Frontal cortex (tissue), 4 donors: ENCODE results near the gene CWC27. TPM values are rescaled to one million over a fixed set of nuclear protein-coding genes. Genes with fewer than 3 reads are reported as not detected.
"Not testable (repeated sequence)": the region's sequence is repeated elsewhere in the genome, so short reads cannot be mapped to it uniquely, and the experiment has no call there.

Source experiments
- DNase-seq, 2 donors: peaks; one replicate each; pipeline ENCODE4 v3.0.0; 2012; ENCODE audit warnings: low spot score in 2 of 2
- FAIRE-seq: peaks from 2 replicates; lab custom pipeline; 2012; peaks lifted over from hg19 to GRCh38; lab: Jason Lieb, UNC
- total RNA-seq: library from RNA; depleted of rRNA; stranded (reverse); fragments of >200 nt; gene quantifications from one replicate; pipeline ENCODE4 v1.2.3, GENCODE V29; 2014
- donor health status: control.
- donor health status: control.
- donor health status: control.

CWC27 gene
- total RNA-seq, 1 donor from 2014 or later, result 28.1 TPM

- FAIRE-seq (no peak), DNase-seq (no peak)
Measured at GRCh38 chr5:64899838-64900237, 131.1 kb downstream of the CWC27 start.

- no peak for DNase-seq
- no peak for FAIRE-seq
Measured at GRCh38 chr5:64900618-64901017, 131.9 kb downstream of the CWC27 start.

GRCh38 chr5:64907399-64907798, 138.7 kb downstream of the CWC27 start:
- DNase-seq, FAIRE-seq: not testable (repeated sequence)

GRCh38 chr5:64914396-64914795, 145.7 kb downstream of the CWC27 start:
- FAIRE-seq (no peak), DNase-seq (no peak)

- FAIRE-seq (no peak), DNase-seq (no peak)
Measured at GRCh38 chr5:64918083-64918482, 149.4 kb downstream of the CWC27 start.

- FAIRE-seq (no peak), DNase-seq (no peak)
Measured at GRCh38 chr5:64921386-64921785, 152.7 kb downstream of the CWC27 start.

GRCh38 chr5:64923151-64923685, 154.5 kb downstream of the CWC27 start:
- DNase-seq (no peak), FAIRE-seq (no peak)

- DNase-seq, result no peak
- no peak for FAIRE-seq
Measured at GRCh38 chr5:64925123-64925522, 156.4 kb downstream of the CWC27 start.

- FAIRE-seq (no peak), DNase-seq (no peak)
Measured at GRCh38 chr5:64929833-64930232, 161.1 kb downstream of the CWC27 start.

GRCh38 chr5:64930672-64931318, 162.1 kb downstream of the CWC27 start:
- no peak for DNase-seq
- FAIRE-seq, result no peak

- DNase-seq, FAIRE-seq: not testable (repeated sequence)
Measured at GRCh38 chr5:64939422-64939771, 170.7 kb downstream of the CWC27 start.

GRCh38 chr5:64939772-64940510, 171.2 kb downstream of the CWC27 start:
- DNase-seq, result no peak
- no peak for FAIRE-seq

GRCh38 chr5:64942460-64942859, 173.7 kb downstream of the CWC27 start:
- no peak for FAIRE-seq
- no peak for DNase-seq

- no peak for DNase-seq
- FAIRE-seq, result no peak
Measured at GRCh38 chr5:64944868-64945267, 176.1 kb downstream of the CWC27 start.

GRCh38 chr5:64947031-64947430, 178.3 kb downstream of the CWC27 start:
- DNase-seq (no peak), FAIRE-seq (no peak)

- no peak for FAIRE-seq
Measured at GRCh38 chr5:64947801-64948200, 179.1 kb downstream of the CWC27 start.

GRCh38 chr5:64949331-64949730, 180.6 kb downstream of the CWC27 start:
- DNase-seq (no peak), FAIRE-seq (no peak)

More at GRCh38 chr5:64947801-64948200, 179.1 kb downstream of the CWC27 start:
- no peak for DNase-seq

GRCh38 chr5:64952951-64953673, 184.4 kb downstream of the CWC27 start:
- no peak for FAIRE-seq
- no peak for DNase-seq

- no peak for FAIRE-seq
- no peak for DNase-seq
Measured at GRCh38 chr5:64954518-64954917, 185.8 kb downstream of the CWC27 start.

- peak; percentile 88 for FAIRE-seq
- DNase-seq, result no peak
Measured at GRCh38 chr5:64958757-64959391, 190.1 kb downstream of the CWC27 start.
